Measurements from ENCODE around the gene NCAPG.

The NCAPG gene, protein sequence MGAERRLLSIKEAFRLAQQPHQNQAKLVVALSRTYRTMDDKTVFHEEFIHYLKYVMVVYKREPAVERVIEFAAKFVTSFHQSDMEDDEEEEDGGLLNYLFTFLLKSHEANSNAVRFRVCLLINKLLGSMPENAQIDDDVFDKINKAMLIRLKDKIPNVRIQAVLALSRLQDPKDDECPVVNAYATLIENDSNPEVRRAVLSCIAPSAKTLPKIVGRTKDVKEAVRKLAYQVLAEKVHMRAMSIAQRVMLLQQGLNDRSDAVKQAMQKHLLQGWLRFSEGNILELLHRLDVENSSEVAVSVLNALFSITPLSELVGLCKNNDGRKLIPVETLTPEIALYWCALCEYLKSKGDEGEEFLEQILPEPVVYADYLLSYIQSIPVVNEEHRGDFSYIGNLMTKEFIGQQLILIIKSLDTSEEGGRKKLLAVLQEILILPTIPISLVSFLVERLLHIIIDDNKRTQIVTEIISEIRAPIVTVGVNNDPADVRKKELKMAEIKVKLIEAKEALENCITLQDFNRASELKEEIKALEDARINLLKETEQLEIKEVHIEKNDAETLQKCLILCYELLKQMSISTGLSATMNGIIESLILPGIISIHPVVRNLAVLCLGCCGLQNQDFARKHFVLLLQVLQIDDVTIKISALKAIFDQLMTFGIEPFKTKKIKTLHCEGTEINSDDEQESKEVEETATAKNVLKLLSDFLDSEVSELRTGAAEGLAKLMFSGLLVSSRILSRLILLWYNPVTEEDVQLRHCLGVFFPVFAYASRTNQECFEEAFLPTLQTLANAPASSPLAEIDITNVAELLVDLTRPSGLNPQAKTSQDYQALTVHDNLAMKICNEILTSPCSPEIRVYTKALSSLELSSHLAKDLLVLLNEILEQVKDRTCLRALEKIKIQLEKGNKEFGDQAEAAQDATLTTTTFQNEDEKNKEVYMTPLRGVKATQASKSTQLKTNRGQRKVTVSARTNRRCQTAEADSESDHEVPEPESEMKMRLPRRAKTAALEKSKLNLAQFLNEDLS

DNA sequence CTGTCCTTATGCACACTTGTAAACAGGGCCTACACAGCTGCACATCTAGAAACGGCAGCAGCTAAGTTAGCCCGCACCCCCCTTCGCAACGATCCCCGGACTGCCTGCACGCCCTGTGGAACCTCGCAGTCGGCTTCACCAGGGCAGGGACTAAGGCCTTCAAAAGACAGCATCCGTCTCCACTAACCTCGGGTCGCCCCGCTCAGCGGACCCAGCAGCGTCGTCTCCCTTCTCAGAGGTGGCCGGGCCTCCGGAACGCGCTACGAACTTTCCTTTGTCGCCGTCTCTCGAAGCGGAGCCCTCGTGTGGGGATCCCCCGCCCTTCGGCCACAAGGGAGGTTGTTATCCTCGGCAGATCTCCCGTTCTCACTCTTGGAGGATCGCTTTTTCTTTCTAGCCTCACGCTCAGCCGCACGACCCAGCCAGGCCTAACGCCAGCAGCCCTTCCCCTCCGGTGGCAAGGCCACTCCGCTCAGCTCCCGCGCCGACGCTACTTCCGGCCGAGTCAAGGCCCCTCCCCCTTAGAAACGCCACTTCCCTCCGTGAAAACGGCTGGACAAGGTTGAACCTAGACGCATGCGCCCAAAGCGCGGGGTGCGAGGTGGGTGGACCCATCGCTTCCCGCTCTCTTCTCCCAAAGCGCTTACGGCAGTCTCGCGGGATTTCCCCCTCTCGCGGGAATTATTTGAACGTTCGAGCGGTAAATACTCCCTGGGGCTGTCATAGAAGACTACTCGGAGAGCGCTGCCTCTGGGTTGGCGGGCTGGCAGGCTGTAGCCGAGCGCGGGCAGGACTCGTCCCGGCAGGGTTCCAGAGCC is at the start of gene NCAPG, which contains the start of gene DCAF16:
Gene NCAPG, plus strand, starts transcription at position 720 of the 818 bp plus-strand sequence. CDS start 99 bp downstream, outside the sequence.
Gene DCAF16, minus strand, starts transcription at position 498 of the 818 bp plus-strand sequence. CDS start 6,616 bp downstream, outside the sequence.
- peak; percentile 99 for DNase-seq (ENCODE audit: low spot score)

DNA sequence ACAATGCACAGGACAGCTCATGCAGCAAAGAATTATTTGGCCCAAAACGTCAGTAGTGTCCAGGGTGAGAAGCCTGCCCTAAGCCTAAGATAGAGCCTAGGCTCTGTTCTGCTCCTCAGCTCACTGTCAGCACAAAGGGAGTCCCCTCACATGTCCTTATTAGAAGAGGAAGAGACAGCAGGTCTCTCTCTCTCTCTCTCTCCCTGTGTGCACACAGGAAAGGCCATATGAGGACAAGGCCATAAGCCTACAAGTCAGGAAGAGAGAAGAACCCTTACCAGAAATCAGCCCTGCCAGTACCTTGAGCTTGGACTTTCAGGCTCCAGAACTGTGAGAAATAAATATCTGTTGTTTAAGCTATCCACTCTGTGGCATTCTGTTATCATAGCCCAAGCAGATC is 49.7 kb upstream of the NCAPG start:
- DNase-seq (ENCODE audit: low spot score), result no peak

DNA sequence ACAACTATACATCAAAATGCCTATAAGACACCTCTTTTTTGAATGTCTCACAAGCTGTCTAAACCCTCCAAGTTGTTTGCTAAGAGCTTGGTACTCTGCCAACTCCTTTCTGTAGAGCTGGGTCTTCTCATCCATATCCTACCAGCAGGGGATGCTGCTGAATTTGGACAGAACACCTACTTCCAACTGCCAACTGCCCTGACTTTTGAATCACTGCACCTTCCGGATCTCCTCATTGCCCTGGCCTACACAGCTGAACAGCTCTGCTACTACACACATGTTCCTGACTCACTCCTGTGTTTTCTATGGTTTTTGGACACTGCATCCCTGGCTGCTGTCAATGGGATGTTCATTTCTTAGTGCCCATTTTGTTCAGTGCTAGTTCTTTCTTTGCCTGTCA is 48.1 kb upstream of the NCAPG start:
- DNase-seq (ENCODE audit: low spot score), result peak; percentile 26

DNA sequence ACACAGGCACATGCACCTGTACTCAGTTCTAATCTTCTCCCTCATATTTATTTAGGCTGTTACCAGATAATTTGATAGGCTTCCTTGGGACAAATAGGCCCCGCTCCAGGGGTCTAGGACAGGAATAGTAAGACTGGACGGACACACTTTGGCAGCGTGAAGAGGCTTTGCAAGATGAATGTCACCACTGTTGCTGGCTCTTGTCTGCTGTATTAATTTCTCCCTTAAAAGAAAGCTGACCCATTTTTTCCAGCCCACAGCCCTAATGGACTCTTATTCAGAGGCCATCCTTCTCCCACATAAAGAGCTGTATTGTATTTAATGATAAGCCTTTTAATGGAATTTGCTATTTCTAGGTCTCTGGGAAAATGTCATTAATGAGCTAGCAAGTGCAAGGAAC is 47.4 kb upstream of the NCAPG start:
- DNase-seq (ENCODE audit: low spot score), result no peak

DNA sequence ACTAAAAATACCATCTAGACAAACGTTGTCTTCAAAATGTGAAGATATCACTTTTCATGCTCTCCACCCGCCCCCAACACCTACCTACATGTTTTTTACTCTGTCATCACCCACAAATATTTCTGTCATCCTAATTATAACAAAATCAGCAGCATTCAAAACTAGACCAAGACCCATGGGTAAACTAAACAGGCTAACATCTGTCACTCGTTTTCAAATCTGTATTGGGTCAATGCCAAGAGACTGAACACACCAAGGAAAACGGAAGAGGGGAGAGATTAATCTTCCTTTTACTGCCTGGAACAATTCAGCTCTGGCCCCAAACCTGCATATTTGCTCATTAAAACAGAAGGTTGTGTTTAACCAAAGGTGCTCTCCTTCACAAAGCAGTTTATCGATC is 46.8 kb upstream of the NCAPG start:
- DNase-seq (ENCODE audit: low spot score), result no peak

DNA sequence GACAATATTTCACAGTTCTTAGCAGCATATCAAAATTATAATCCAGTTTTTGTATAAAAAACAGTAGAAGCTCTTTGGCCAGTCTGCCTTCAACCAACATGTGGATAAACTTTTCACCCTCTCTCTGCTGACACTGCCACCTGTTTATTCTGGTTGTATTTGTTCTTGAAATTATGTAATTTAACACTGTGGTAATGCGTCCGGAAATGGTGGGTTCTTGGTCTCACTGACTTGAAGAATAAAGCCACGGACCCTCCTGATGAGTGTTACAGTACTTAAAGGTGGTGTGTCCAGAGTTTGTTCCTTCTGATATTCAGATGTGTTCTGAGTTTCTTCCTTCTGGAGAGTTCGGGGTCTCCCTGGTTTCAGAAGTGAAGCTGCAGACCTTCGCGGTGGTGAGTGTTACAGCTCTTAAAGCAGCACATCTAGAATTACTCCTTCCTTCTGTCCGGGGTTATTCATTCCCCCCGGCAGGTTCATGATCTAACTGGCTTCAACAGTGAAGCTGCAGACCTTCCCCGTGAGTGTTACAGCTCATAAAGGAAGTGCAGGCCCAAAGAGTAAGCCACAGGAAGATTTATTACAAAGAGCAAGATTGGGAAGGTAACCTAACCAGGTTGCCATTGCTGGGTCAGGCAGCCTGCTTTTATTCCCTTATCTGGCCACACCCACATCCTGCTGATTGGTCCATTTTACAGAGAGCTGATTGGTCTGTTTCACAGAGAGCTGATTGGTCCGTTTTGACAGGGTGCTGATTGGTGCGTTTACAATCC is 45.1 kb upstream of the NCAPG start:
- DNase-seq (ENCODE audit: low spot score), result no peak

DNA sequence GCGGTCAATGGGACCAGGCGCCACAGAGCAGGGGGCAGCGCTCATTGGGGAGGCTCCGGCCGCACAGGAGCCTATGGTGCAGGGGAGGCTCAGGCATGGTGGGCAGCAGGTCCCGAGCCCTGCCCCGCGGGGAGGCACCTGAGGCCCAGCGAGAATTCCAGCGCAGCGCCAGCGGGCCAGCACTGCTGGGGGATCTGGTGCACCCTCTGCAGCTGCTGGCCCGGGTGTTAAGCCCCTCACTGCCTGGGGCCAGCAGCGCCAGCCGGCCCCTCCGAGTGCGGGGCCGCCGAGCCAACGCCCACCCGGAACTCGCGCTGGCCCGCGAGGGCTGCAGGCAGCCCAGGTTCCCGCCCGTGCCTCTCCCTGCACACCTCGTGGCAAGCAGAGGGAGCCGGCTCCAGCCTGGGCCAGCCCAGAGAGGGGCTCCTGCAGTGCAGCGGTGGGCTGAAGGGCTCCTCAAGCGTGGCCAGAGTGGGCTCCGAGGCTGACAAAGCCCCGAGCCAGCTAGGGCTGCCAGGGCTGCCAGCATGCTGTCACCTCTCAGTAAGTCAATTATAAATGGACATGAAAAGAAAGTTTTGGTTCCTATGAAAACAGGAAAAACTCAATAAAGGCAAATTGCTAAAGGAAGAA is 43.8 kb upstream of the NCAPG start:
- DNase-seq (ENCODE audit: low spot score), result no peak

DNA sequence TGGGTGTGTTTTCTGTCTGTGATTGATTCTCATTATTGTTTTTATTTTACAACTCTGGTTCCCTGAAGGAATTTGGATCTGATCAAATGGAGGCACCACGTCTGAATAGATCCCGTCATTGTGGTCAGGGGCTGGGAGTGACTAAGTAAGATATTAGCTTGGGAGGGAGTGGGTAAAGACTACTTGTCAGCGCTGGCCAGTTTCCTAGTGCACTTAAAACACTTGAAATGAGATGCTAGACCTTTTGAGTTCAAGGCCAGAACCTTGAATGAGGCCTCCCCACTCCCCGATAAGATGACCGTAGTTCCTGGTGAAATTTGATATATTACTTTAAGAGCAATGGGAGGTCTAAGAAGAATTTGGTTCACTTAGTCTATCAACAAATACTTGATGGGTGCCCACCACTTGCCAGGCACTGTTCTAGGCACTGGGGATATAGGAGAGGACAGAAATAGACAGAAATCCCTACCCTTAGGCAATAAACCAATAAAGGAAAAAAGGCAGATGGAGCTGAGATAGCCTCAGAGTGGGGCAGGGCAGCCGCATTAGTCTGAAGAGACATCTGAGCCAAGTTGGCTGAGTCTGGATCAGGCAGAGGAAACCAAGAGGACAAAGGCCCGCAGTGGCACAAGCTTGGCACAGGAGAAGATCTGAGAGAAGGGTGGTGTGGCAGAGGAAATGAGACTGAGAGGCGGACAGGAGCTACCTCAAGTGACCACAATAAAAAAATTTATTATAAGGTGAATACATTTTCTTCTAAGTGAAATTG is 41.2 kb upstream of the NCAPG start:
- DNase-seq (ENCODE audit: low spot score), result no peak

DNA sequence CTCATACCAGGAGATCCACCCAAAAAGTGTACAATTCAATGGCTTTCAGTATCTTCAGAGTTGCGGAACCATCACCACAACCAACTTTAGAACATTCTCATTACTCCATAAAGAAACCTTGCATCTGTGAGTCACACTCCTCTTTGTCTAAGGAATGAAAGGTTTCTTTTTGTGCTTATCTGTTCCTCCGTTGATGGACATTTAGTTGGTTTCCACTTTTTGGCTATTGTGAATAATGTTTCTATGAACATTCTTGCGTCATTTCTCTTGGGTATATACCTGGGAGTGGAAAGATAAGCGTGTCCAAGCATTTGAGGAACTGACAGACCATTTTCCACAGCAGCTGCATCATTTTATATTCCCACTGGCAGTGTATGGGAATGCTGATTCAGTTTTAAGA is 39.9 kb upstream of the NCAPG start:
- no peak for DNase-seq (ENCODE audit: low spot score)

DNA sequence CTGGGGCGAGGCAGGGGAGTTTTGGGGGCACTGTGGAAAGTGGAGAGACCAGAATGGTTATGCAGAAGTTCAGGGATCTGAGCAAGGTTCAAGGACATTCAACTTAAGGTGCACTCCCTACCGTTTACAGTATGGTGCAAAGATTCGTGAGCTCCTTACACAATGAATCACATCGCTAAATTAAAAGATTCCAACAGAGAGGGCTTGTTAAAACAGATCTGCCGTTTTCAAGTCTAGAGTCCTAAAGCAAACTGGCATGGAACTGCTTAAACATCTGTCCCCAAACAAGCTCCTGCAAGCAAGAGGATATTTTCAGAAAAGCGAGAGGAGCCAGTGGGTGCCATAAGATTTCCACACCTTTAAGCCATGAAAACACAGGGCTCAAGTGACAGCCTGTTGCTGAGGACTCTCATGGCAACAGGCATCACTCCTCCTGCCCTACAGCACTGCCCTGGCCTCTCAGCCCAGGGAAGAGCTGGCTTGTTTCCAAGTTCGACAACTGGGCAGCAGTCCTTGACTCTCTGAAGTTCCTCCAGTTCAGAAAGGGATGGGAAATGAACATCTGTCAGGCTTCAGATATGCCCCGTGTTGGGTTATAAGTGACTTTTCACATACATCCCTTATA is 39.4 kb upstream of the NCAPG start:
- no peak for DNase-seq (ENCODE audit: low spot score)

DNA sequence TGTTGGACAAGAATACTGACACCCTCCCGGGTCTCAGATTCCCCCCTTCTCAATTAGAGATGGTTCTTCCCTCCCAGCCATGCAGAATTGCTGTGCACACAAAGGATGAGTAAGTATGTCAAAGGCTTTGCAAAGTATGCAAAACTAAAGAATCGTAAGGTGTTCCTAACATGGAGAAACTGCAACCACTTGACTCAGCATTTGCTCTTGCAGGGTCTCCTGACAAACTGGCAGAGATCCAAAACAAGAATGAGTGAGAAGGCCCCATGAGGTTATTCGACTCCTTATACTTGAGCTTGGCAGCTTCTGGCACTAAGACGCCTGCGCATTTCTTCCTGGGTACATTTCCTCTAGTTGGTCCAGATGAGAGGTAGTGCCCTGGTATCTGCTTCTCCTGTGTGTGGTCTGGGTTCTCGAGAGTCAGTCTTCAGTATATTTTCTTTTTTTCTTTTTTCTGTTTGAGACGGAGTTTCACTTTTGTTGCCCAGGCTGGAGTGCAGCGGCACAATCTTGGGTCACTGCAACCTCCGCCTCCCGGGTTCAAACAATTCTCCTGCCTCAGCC is 37.6 kb upstream of the NCAPG start:
- DNase-seq (ENCODE audit: low spot score), result no peak

DNA sequence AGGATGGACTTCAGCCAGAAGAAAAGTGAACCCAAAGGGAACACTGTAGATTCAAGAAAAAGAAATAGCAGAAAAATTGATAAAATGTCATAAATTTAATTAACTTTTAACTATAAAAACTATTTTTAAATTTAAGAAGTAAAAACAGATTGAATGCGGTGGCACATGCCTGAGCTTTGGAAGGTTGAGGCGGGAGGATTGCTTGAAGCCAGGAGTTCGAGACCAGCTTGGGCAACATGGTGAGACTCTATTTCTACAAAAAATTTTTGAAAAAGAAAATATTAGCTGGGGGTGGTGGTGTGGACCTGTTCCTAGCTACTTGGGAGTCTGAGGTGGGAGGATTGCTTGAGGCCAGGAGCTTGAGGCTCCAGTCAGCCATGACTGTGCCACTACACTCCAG is 32.3 kb upstream of the NCAPG start:
- no peak for DNase-seq (ENCODE audit: low spot score)

DNA sequence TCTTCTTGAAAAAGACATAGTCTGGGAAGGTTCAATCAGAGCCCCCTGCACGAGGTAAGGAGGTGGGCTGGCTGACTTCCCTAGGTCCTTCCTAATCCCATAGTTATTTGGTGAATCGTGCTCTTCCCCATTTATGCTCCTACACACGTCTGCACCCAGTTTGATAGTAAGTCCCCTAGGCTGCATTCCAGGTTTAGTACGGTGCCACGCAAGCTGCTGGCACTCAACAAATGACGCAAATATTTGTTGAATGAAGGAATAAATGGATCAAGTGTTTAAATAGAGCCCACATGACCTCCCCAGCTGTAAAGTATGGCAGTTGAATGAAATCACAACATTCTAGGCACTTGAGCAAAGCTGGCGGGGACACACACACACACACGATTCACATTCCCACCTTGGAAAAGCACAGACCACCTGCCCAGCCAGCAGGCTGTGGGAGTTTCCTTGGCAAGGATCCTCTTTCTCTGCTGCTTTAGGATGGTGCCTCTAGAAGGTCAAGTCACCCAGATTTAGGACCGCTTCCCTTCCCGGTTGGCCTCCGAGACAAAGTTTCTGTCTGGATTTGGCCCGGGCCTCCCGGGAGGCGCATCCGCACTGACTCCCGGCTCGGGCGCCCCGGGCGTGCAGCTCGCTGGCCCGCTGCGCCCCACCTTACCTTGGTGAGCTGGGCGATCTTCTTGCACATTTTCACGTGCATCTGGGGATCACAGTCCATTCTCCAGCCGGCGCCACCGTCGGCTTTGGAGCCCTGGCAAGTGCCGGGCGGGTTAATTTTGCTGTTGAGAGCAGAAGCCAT is 30.1 kb upstream of the NCAPG start:
- DNase-seq (ENCODE audit: low spot score), result peak; percentile 16

DNA sequence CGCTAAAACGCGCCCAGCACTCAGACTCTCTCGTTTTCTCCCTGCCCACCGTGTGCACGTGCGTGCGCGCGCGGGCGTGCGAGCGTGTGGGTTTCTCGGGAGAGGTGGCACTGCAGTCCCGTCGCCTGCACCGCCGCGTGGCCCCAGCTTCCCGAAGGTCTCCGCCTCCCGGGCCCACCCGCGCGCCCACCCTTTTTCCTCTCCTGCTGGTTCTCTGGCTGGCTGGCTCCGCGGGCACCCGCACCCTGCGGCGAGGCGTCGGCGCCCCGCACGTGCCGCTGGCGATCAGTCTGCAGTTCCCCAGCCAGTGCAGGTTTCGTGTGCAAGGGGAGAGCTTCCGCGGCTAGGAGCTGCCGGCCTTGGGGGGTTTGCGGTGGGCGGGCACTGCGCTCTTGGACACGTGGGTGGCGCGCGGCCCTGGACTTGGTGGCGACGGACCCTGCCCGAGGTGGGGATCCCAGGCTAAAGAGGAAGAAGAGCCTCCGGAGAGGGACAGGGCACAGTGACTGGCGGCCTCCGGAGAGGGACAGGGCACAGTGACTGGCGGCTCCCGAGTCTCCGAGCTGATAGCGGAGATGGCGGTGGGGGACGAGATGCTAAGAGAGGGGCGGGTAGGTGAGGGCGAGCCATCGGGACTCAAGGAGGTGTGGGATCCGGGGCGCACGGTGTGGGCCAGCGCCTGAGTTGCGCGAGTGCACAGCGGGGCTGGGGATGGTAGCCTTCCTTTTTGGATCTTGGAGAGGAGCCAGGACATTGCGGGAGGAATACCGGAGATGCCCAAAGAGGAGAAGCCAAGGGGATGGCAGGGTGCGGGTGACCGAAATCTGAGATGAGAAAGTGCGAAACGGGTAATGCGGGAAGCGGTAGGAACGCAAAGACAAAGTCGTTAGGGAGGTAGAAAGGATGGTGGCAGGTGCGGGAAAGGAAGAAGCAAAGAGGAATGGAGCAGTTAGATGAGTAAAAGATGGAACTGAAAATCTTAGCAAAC is 29.2 kb upstream of the NCAPG start, which contains the start of gene FAM184B:
Gene FAM184B, minus strand, starts transcription at position 322 of the 988 bp plus-strand sequence. CDS start 322 bp downstream, outside the sequence.
- DNase-seq (ENCODE audit: low spot score), result no peak

DNA sequence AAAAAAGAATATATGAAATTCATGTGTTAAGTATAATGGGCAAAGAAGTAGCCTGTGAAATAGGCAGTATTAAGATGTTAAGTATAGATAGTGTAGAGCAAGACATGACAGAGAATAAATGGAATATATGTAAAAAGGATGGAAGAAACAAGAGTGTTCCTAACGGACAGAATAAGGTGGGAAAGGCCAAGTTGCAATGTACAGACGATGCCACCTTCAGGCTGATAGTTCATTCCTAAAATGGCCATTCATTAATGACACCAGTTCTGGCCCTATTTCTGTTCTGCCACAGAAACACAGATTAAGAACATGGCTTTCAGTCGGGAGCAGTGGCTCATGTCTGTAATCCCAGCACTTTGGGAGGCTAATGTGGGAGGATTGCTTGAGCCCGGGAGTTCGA is 24.9 kb upstream of the NCAPG start:
- DNase-seq (ENCODE audit: low spot score), result no peak

DNA sequence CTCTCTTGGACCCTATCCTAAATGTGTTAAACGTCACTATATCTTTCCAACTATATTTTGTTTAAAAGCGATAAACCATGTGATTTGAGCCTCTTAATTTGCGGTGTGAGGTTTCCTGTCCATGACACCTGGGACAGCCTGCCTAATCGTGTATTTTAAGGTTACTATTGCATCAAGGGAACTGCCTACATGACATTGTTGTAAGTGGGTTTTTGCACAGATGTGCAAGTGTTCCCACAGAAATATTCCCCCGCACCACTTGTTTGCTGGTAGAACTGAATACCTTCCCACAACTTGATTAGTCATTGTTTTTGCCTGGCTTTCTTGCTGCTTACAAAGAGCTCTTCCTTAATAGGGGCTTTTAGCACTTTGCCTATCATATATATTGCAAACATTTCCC is 24.2 kb upstream of the NCAPG start:
- DNase-seq (ENCODE audit: low spot score), result no peak

DNA sequence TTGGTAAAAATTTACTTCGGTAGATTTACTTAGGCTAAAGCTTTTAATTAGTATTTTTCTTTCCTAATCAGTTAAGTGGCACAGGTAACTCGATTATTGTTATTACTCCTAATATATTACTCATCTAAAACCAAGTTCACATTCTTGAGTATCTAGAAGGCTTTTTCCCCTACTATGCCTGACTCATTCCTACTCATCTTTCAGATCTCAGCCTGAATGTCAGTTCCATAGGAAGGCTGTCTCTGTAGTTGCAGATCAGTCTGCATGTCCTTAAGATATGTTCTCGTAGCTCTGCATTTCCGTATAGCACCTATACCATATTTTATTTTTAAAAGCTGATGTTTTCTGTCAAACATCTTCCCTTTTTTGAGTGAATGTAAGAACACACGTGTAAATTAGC is 23.5 kb upstream of the NCAPG start:
- DNase-seq (ENCODE audit: low spot score), result no peak
